Gastroesophageal sphincter (tissue), 3 donors: ENCODE results near the gene ATOSB.

ENCODE experiments used
- CTCF ChIP-seq, 4 experiments: fragments of 200-600 bp in 2 of 4; fragments of 450-650 bp in 2 of 4; sonication (generic) in 1 of 4; IDR thresholded peaks; one replicate each; pipeline ENCODE4 v1.5.1; 2017 to 2019; ENCODE audit warnings: antibody characterized with exemption in 4 of 4, mild to moderate bottlenecking in 2 of 4, moderate library complexity in 2 of 4
- EP300 ChIP-seq: sonication (generic); formaldehyde crosslinking; IDR thresholded peaks from one replicate; pipeline ENCODE4 v1.6.1; 2017; ENCODE audit warnings: antibody characterized with exemption, mild to moderate bottlenecking
- POLR2AphosphoS5 ChIP-seq: sonication (generic); formaldehyde crosslinking; IDR thresholded peaks from one replicate; pipeline ENCODE4 v1.6.1; 2017; ENCODE audit warnings: antibody characterized with exemption

- TF ChIP-seq CTCF (IDR thresholded peaks at IDR 0.05), result no peak
- TF ChIP-seq EP300, result no peak
- no peak for TF ChIP-seq POLR2AphosphoS5
Observed at GRCh38 chr9:35107297-35108290, 8.1 kb downstream of the ATOSB start.
